GM21528 (cell line): ENCODE data around the gene TASP1.
"Not testable (repeated sequence)": the region's sequence is repeated elsewhere in the genome, so short reads cannot be mapped to it uniquely, and the experiment has no call there.

Experiments used
- ATAC-seq: cut with Tn5 transposase; IDR thresholded peaks from one replicate; pipeline ENCODE4 v1.9.1; 2021; ENCODE audit warnings: mild to moderate bottlenecking, moderate library complexity; ENCODE audit not compliant: unreplicated experiment, low FRiP score

Gene TASP1

GRCh38 chr20:13358936-13359335 is 279.8 kb downstream of the TASP1 start:
- ATAC-seq, result not testable (repeated sequence)

- ATAC-seq, result not testable (repeated sequence)
Measured at GRCh38 chr20:13357782-13358181, 280.9 kb downstream of the TASP1 start.

- ATAC-seq, result no peak
Measured at GRCh38 chr20:13356591-13356990, 282.1 kb downstream of the TASP1 start.

GRCh38 chr20:13355941-13356486 is 282.7 kb downstream of the TASP1 start:
- ATAC-seq, result no peak

- no peak for ATAC-seq
Measured at GRCh38 chr20:13355411-13355810, 283.3 kb downstream of the TASP1 start.

GRCh38 chr20:13353261-13353945 is 285.3 kb downstream of the TASP1 start:
- no peak for ATAC-seq

GRCh38 chr20:13349235-13349604 is 289.5 kb downstream of the TASP1 start:
- no peak for ATAC-seq

GRCh38 chr20:13348311-13349234 is 290.2 kb downstream of the TASP1 start:
- ATAC-seq, result no peak

- no peak for ATAC-seq
Measured at GRCh38 chr20:13344671-13345070, 294.1 kb downstream of the TASP1 start.

GRCh38 chr20:13342469-13343242 is 296.1 kb downstream of the TASP1 start:
- ATAC-seq, result no peak

GRCh38 chr20:13341737-13342393 is 296.9 kb downstream of the TASP1 start:
- no peak for ATAC-seq

- ATAC-seq, result no peak
Measured at GRCh38 chr20:13340088-13340487, 298.6 kb downstream of the TASP1 start.
